Measurements from ENCODE around the gene CTCF. TPM values are rescaled to one million over a fixed set of nuclear protein-coding genes. Genes with fewer than 3 reads are reported as not detected.

The CTCF gene
- total RNA-seq, 2 experiments from 2014 or later: 74.9 to 76.9 TPM

GRCh38 chr16:67672739-67673662 lies 110.7 kb downstream of the CTCF start:
- Mint-ChIP-seq H3K4me1 (peaks cover 5% of the 10 kb centered on the region), H3K9me3 (no peaks in the 10 kb centered on the region), H3K27ac (no peak overlapping the region), H3K27me3 (no peaks in the 10 kb centered on the region), H3K36me3 (ENCODE audit: low read depth) (no peaks in the 10 kb centered on the region), H3K4me3 (no peak overlapping the region)
- CTCF ChIA-PET: interaction anchor here (0.6 to 16.7 kb wide), 28 partner anchors 9 to 367 kb away, joined by 3 to 179 read pairs (median 4); partner anchors contain the start of genes ATP6V0D1, CARMIL2, GFOD2 and RANBP10
- peak; percentile 72 for DNase-seq
- POLR2A ChIA-PET: interaction anchor here (1.0 to 1.5 kb wide), 4 partner anchors 12 to 134 kb away, joined by 3 to 6 read pairs (median 4); partner anchors contain the start of genes ACD, GFOD2, RANBP10 and TSNAXIP1

GRCh38 chr16:67673712-67674580 lies 111.6 kb downstream of the CTCF start:
- no peaks in the 10 kb centered on the region for H3K9me3 Mint-ChIP-seq
- POLR2A ChIA-PET: interaction anchor here (0.7 to 1.5 kb wide), 4 partner anchors 9 to 133 kb away, joined by 3 to 6 read pairs (median 3); partner anchors contain the start of genes GFOD2, RANBP10 and TSNAXIP1
- no peaks in the 10 kb centered on the region for H3K27me3 Mint-ChIP-seq
- no peak for DNase-seq
- H3K27ac Mint-ChIP-seq: no peak overlapping the region
- CTCF ChIA-PET: interaction anchor here (0.9 to 16.7 kb wide), 9 partner anchors 8 to 200 kb away, joined by 3 to 179 read pairs (median 6); partner anchors contain the start of gene GFOD2
- no peak overlapping the region for H3K4me3 Mint-ChIP-seq
- H3K36me3 Mint-ChIP-seq (ENCODE audit: low read depth): no peaks in the 10 kb centered on the region
- peaks cover 4% of the 10 kb centered on the region for H3K4me1 Mint-ChIP-seq

- H3K4me1 Mint-ChIP-seq: peaks cover 4% of the 10 kb centered on the region
- ChIA-PET POLR2A (interaction anchor here (0.7 to 1.1 kb wide), 2 partner anchors 8 to 44 kb away, joined by 3 read pairs; partner anchors contain the start of gene GFOD2), CTCF (interaction anchor here (1.2 kb wide), 1 partner anchor 153 kb away, joined by 3 read pairs; no protein-coding TSS in a partner anchor)
- no peaks in the 10 kb centered on the region for H3K27me3 Mint-ChIP-seq
- DNase-seq: no peak
- no peaks in the 10 kb centered on the region for H3K36me3 Mint-ChIP-seq (ENCODE audit: low read depth)
- H3K4me3 Mint-ChIP-seq: no peak overlapping the region
- no peaks in the 10 kb centered on the region for H3K9me3 Mint-ChIP-seq
- no peak overlapping the region for H3K27ac Mint-ChIP-seq
Measured at GRCh38 chr16:67674851-67675578, 112.7 kb downstream of the CTCF start.

GRCh38 chr16:67675579-67675935 lies 113.2 kb downstream of the CTCF start:
- H3K27ac Mint-ChIP-seq: no peak overlapping the region
- CTCF ChIA-PET: interaction anchor here (1.2 kb wide), 1 partner anchor 154 kb away, joined by 3 read pairs; no protein-coding TSS in a partner anchor
- no peak overlapping the region for H3K4me3 Mint-ChIP-seq
- peaks cover 4% of the 10 kb centered on the region for H3K4me1 Mint-ChIP-seq
- POLR2A ChIA-PET: no interaction called here
- DNase-seq: no peak
- no peaks in the 10 kb centered on the region for H3K27me3 Mint-ChIP-seq
- no peaks in the 10 kb centered on the region for H3K36me3 Mint-ChIP-seq (ENCODE audit: low read depth)
- H3K9me3 Mint-ChIP-seq: no peaks in the 10 kb centered on the region

- Mint-ChIP-seq H3K27me3 (no peaks in the 10 kb centered on the region), H3K36me3 (ENCODE audit: low read depth) (no peaks in the 10 kb centered on the region), H3K4me3 (no peak overlapping the region), H3K27ac (no peak overlapping the region), H3K9me3 (no peaks in the 10 kb centered on the region), H3K4me1 (peaks cover 4% of the 10 kb centered on the region)
- DNase-seq: no peak
- CTCF ChIA-PET: interaction anchor here (1.0 to 1.2 kb wide), 2 partner anchors 129 to 154 kb away, joined by 3 to 4 read pairs; no protein-coding TSS in a partner anchor
- POLR2A ChIA-PET: no interaction called here
Measured at GRCh38 chr16:67675999-67676398, 113.7 kb downstream of the CTCF start.

GRCh38 chr16:67676516-67676915 lies 114.2 kb downstream of the CTCF start:
- Mint-ChIP-seq H3K4me1 (peaks cover 4% of the 10 kb centered on the region), H3K27me3 (no peaks in the 10 kb centered on the region), H3K27ac (no peak overlapping the region), H3K36me3 (ENCODE audit: low read depth) (no peaks in the 10 kb centered on the region), H3K9me3 (no peaks in the 10 kb centered on the region), H3K4me3 (no peak overlapping the region)
- no peak for DNase-seq
- CTCF ChIA-PET: interaction anchor here (0.7 to 1.0 kb wide), 2 partner anchors 129 to 155 kb away, joined by 4 to 5 read pairs; no protein-coding TSS in a partner anchor
- POLR2A ChIA-PET: no interaction called here

- ChIA-PET POLR2A (no interaction called here), CTCF (interaction anchor here (0.7 to 1.0 kb wide), 2 partner anchors 130 to 156 kb away, joined by 4 to 5 read pairs; no protein-coding TSS in a partner anchor)
- no peak for DNase-seq
- Mint-ChIP-seq H3K4me1 (peaks cover 4% of the 10 kb centered on the region), H3K4me3 (no peak overlapping the region), H3K36me3 (ENCODE audit: low read depth) (no peaks in the 10 kb centered on the region), H3K9me3 (no peaks in the 10 kb centered on the region), H3K27me3 (no peaks in the 10 kb centered on the region), H3K27ac (no peak overlapping the region)
Measured at GRCh38 chr16:67676939-67677338, 114.6 kb downstream of the CTCF start.

GRCh38 chr16:67677712-67678111 lies 115.4 kb downstream of the CTCF start:
- no peak for DNase-seq
- Mint-ChIP-seq H3K27me3 (no peaks in the 10 kb centered on the region), H3K4me3 (no peak overlapping the region), H3K9me3 (no peaks in the 10 kb centered on the region), H3K36me3 (ENCODE audit: low read depth) (peaks cover 5% of the 10 kb centered on the region), H3K4me1 (no peaks in the 10 kb centered on the region), H3K27ac (no peak overlapping the region)
- POLR2A ChIA-PET: no interaction called here
- CTCF ChIA-PET: interaction anchor here (1.3 kb wide), 1 partner anchor 139 kb away, joined by 3 read pairs; no protein-coding TSS in a partner anchor

- ChIA-PET CTCF (interaction anchor here (1.3 to 1.8 kb wide), 2 partner anchors 138 to 158 kb away, joined by 3 to 5 read pairs; no protein-coding TSS in a partner anchor), POLR2A (no interaction called here)
- Mint-ChIP-seq H3K4me3 (no peak overlapping the region), H3K9me3 (no peaks in the 10 kb centered on the region), H3K27me3 (no peaks in the 10 kb centered on the region), H3K36me3 (ENCODE audit: low read depth) (peaks cover 9% of the 10 kb centered on the region), H3K4me1 (peaks cover 2% of the 10 kb centered on the region), H3K27ac (no peak overlapping the region)
- DNase-seq: no peak
Measured at GRCh38 chr16:67678354-67679023, 116.2 kb downstream of the CTCF start.

- H3K4me3 Mint-ChIP-seq: no peak overlapping the region
- H3K9me3 Mint-ChIP-seq: no peaks in the 10 kb centered on the region
- ChIA-PET POLR2A (no interaction called here), CTCF (interaction anchor here (0.7 to 3.3 kb wide), 4 partner anchors 8 to 197 kb away, joined by 3 to 19 read pairs (median 6); no protein-coding TSS in a partner anchor)
- no peak overlapping the region for H3K27ac Mint-ChIP-seq
- peaks cover 18% of the 10 kb centered on the region for H3K36me3 Mint-ChIP-seq (ENCODE audit: low read depth)
- no peak for DNase-seq
- H3K4me1 Mint-ChIP-seq: peaks cover 15% of the 10 kb centered on the region
- no peaks in the 10 kb centered on the region for H3K27me3 Mint-ChIP-seq
Measured at GRCh38 chr16:67679935-67680897, 117.9 kb downstream of the CTCF start.

- H3K27me3 Mint-ChIP-seq: no peaks in the 10 kb centered on the region
- H3K4me1 Mint-ChIP-seq: peaks cover 26% of the 10 kb centered on the region
- no peak overlapping the region for H3K4me3 Mint-ChIP-seq
- H3K27ac Mint-ChIP-seq: peak overlapping the region; percentile 51
- CTCF ChIA-PET: interaction anchor here (1.1 kb wide), 1 partner anchor 15 kb away, joined by 4 read pairs; no protein-coding TSS in a partner anchor
- POLR2A ChIA-PET: interaction anchor here (1.1 to 2.1 kb wide), 2 partner anchors 9 to 36 kb away, joined by 3 to 7 read pairs; partner anchors contain the start of gene GFOD2
- no peak for DNase-seq
- peaks cover 22% of the 10 kb centered on the region for H3K36me3 Mint-ChIP-seq (ENCODE audit: low read depth)
- H3K9me3 Mint-ChIP-seq: no peaks in the 10 kb centered on the region
Measured at GRCh38 chr16:67683767-67684166, 121.4 kb downstream of the CTCF start.
